GM21515 (cell line): Measurements from ENCODE around the gene SAMD4A.

Source experiments
- ATAC-seq: cut with Tn5 transposase; IDR thresholded peaks from one replicate; pipeline ENCODE4 v1.9.1; 2021; ENCODE audit not compliant: unreplicated experiment

The SAMD4A gene

DNA sequence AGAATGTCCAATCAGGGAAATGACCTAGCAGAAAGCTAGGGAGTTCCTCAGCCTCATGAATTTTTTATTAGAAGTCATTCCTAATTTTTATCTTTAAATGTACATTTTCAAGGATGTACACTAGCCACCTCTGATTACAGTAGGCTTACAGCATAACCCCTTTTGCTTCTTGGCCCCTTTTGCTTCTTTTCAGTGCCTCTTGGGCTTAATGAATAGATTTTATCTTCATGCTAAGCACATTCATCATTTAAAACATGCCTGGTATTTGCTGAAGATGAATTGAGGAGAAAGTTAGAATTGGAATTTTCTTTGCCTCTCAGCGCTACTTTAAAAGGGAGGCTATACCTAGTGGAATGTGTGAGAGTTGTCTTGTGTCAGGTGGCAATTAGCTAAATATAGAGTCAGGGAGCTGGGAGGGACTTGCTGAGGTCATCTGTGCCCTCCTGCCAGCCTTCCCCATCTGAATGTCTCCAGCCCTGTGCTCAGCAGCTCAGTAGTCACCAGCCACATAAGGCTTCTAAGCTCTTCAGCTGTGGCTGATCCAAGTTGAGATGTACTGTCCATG is 132.1 kb downstream of the SAMD4A start:
- ATAC-seq = no peak

DNA sequence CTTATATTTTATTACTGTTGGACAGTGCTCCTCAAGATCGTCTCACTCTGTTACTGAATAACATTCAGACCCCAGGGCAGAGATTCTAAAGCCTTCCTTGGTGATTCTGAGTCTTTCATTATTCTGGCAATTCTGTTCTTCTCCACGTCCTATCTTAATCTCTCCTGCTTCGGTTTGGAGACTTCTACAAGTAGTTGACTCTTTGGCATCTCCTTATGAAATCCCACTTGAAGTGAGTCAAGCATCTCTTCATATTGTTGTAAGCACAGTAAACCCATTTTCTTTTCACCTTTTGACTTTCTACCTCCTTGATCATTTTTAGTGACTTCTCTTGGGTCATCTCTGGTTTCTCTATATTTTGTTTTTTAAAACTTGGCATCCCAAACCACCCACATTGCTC is 132.8 kb downstream of the SAMD4A start:
- no peak for ATAC-seq

- no peak for ATAC-seq
Observed at GRCh38 chr14:54700717-54701116, 133.8 kb downstream of the SAMD4A start.

- no peak for ATAC-seq
Observed at GRCh38 chr14:54702014-54702491, 135.1 kb downstream of the SAMD4A start.

DNA sequence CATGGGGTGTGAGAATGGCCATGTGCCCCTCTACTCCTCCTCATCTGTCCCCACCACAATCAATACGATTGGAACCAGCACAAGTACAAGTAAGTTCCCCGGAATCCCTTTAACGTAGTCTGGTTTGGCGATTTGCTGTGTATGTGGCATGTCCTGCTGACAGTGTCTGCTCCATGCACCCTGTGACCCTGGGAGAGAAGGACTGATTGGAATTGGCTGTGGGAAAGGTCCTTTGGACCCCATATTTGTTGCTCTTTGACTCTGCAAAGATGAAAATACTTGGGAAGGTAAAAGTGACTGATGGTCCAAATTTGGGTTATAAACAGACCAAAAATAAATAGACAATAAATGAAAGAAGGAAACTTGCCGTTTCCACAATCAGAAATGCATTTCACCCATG is 135.6 kb downstream of the SAMD4A start:
- no peak for ATAC-seq

DNA sequence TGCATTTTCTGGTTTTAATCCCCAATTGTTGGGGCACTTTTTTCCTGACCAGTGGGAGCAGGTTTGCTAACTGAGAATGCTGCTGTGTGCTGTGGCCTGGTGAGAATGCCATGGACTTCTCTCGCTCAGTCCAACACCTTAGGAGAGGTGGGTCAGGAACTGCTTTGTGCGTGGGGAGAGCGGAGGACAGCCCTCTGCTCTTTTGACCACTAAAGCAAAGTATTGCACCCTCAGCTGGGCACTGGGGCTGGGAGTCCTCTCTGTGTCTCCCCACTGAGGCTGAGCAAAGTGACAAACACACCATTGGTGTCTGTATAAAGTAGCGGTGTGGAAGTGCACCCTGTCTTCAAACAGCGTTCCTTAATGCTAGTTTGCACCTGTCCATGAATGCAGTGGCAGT is 136.2 kb downstream of the SAMD4A start:
- ATAC-seq = no peak

DNA sequence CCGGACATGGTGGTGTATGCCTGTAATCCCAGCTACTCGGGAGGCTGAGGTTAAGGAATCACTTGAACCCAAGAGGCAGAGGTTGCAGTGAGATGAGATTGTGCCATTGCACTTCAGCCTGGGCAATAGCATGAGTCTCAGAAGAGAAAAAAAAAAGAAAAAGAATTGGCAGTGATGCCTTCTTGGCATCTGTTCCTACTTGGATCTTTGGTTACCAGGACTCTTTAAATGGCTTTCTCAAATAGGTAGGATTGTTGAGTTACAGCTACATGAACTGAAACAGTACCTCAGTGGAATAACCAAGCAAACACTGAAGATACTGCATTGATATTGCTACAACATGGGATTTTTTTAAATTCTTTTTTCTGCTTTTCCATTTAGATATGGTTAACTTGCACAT is 136.8 kb downstream of the SAMD4A start:
- no peak for ATAC-seq

- no peak for ATAC-seq
Observed at GRCh38 chr14:54704768-54705167, 137.8 kb downstream of the SAMD4A start.

GRCh38 chr14:54706769-54707168 is 139.8 kb downstream of the SAMD4A start:
- no peak for ATAC-seq

- ATAC-seq = no peak
Observed at GRCh38 chr14:54708161-54708560, 141.2 kb downstream of the SAMD4A start.

DNA sequence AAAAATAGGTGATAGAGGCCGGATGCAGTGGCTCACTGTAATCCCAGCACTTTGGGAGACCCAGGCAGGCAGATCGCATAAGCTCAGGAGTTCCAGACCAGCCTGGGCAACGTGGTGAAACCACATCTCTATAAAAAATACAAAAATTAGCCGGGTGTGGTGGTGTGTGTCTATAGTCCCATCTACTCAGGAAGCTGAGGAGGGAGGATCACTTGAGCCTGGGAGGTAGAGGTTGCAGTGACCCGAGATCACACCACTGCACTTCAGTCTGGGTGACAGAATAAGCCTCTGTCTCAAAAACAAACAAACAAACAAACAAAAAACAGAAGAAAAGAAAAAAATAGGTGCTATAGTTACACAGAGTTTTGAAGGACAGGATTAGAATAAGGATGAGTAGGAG is 142.1 kb downstream of the SAMD4A start:
- ATAC-seq = no peak

DNA sequence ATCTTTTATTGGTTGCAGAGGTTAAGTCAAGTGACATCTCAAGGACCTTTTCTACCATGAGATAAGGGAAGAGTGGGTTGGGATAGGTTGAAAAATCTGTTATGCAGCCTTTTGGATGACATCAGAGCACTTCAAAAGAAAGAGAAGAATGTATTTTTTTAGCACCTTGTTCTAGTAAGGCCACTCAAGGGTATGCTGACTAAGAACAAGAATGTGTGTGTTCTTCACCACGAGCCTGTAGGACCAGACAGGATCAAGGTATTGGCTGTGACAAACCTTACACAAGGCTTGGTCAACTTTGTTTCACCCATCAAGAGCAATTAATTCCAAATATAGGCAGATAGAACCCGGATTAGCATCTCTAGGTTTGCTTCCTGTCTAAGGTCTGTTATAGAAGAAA is 142.5 kb downstream of the SAMD4A start:
- peak; percentile 70 for ATAC-seq

DNA sequence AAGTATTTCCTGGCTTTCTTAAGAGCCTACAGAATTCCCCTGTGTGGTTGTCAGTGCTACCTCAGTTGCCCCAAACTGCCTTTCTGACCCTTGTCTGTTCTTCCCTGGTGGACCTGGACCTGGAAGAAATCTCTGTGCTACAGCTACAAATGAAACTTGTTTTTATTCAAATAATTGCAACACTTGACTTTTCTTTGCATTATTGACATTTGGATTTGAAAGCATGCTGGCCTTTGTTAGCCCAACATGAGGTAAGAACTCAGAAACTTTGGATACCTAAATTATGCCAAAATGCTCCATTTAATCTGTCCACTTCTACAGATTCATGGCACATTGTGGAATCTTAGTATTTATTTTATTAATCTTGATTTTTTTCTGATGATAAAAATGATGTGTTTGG is 142.9 kb downstream of the SAMD4A start:
- no peak for ATAC-seq

GRCh38 chr14:54711312-54711711 is 144.4 kb downstream of the SAMD4A start:
- no peak for ATAC-seq

DNA sequence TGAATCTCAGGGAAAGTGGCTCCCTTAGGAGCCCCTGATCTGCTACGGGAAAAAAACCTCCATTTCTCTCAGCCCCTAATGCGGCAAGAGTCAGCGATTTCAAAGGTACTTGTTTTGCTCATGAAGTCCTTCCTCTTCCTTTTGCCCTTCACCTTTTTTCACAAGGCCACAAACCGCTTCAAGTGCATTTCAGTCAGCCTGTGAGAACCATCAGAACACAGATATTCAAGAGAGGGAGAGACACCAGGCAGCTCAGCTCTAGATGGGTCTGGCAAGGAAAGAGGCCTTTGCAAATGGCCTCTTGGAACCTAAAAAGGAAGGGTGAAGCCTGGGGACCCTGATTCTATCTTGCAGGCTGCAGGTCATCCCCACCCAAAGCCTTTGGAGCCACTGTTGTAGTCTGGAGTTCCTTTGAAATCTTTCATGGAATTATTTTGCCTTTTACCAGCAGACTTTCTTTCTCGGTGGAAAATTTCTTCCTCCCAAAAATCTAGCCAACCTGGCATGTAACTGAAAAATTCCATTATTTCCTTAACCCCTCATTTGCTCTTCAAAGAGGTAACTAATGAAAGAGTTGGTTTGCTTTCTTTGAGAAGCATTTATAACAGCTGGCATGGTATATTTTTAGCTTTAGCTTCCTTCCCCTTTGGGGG is 145.0 kb downstream of the SAMD4A start:
- ATAC-seq = no peak

DNA sequence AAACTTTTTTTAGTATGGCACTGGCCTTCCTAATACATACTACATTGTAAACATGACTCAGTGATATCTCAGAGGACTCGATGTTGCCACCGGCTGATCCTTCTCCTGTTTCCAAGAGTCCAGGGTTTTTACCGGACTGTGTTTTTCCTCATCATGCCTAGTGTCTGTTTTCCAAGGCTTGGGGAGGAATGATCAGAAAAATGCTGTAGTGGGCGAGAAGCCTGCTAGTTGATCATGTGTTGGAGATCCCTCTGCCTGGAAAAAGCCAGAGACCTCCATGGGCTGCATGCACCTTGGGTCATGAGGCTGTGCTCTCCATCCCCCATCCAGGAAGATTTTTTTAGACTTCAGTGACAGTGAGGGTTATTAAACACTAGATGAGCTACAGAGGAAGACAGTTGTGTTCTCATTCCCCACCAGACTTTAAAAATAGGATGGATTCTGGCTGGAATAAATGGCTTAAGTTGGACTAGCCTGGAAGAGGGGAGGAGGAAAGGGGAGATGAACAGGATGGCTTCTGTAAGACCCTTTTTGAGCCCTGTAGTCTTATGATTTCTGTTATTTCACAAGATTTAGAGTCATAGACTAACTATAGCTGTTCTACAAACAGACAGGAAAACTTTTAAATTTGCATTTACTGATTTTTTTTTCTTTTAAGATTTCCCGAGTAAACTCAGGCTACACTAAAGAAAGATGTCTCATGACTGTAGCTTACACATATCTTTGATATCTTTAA is 145.7 kb downstream of the SAMD4A start:
- no peak for ATAC-seq

DNA sequence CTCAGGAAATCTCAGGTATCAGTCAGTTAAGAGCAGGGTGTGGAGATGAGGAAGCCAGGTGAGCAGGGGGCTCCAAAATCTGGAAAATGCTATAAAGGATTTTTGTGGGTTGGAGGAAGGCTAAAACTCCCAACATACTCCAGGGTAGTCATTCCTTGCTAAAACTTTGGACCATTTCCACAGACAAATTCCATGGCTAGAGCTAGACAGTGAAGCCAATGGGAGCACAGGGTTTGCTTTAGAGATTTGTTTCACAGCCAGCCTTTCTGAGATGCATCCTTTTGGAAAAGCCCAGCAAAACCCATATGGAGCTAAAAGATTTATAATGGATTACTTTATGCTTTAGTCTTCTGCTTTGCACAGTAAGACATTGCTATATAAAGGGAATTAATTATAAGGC is 146.5 kb downstream of the SAMD4A start:
- no peak for ATAC-seq

- no peak for ATAC-seq
Observed at GRCh38 chr14:54715239-54715638, 148.3 kb downstream of the SAMD4A start.

- no peak for ATAC-seq
Observed at GRCh38 chr14:54715811-54716210, 148.9 kb downstream of the SAMD4A start.

- no peak for ATAC-seq
Observed at GRCh38 chr14:54716862-54717261, 149.9 kb downstream of the SAMD4A start.

GRCh38 chr14:54718046-54718445 is 151.1 kb downstream of the SAMD4A start:
- no peak for ATAC-seq

DNA sequence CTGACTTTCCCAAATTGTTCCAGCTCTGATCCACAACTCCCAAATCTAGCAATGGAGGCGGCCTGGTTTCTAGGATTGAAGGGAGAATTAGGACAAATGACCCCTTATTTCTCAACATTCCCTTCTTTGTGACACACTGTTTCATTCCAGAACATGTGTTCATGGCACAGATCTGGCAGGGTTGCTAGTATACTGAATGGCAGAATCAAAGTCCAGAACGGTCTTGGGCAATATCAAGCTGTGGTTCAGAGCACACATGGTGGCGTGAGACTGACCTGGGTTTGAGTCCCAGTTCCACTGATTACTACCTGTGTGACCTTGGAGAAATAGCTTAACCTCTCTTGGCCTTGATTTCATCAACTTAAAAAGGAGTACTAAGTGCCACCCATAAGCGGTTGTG is 152.5 kb downstream of the SAMD4A start:
- no peak for ATAC-seq
